ENCODE results near the gene KLHL26.

KLHL26 gene

GRCh38 chr19:18608805-18609716 lies 27.8 kb upstream of the KLHL26 start:
- Histone ChIP-seq H4K20me1 (ENCODE audit: insufficient read depth, low read length) (peaks cover 2% of the 10 kb centered on the region; the same call in 1 of the 2 replicates), H3K79me2 (ENCODE audit: insufficient read depth, low read length) (no peaks in the 10 kb centered on the region), H3K4me2 (ENCODE audit: insufficient read depth, low read length) (no peak overlapping the region), H3K4me3 (ENCODE audit: low read depth in 1 of 2, low read length in 2 of 2) (no peak overlapping the region), H3K9me3 (ENCODE audit: insufficient read depth, low read length, severe bottlenecking) (no peaks in the 10 kb centered on the region), H3K27ac (ENCODE audit: low read length) (no peak overlapping the region), H3K4me1 (ENCODE audit: insufficient read depth, low read length) (peaks cover 12% of the 10 kb centered on the region), H2AFZ (ENCODE audit: low read depth, low read length) (no peak overlapping the region), H3K9ac (ENCODE audit: low read depth, low read length) (no peak overlapping the region), H3K36me3 (ENCODE audit: insufficient read depth, low read length) (no peaks in the 10 kb centered on the region), H3K27me3 (ENCODE audit: insufficient read depth, low read length, poor library complexity) (peaks cover 35% of the 10 kb centered on the region)
- DNase-seq = no peak
- TF ChIP-seq CTCF (IDR thresholded peaks at IDR 0.05; ENCODE audit: borderline replicate concordance, extremely low read depth, low read length, poor library complexity, severe bottlenecking) (no peak), EZH2 (IDR thresholded peaks at IDR 0.05; ENCODE audit: borderline replicate concordance, low read depth, low read length, severe bottlenecking) (no peak)
- no peak for ATAC-seq (ENCODE audit: insufficient read depth, low read depth)

GRCh38 chr19:18609717-18610051 lies 27.1 kb upstream of the KLHL26 start:
- Histone ChIP-seq H3K4me3 (ENCODE audit: low read depth in 1 of 2, low read length in 2 of 2) (no peak overlapping the region), H3K9ac (ENCODE audit: low read depth, low read length) (no peak overlapping the region), H4K20me1 (ENCODE audit: insufficient read depth, low read length) (peaks cover 2% of the 10 kb centered on the region; the same call in 1 of the 2 replicates), H2AFZ (ENCODE audit: low read depth, low read length) (no peak overlapping the region), H3K4me2 (ENCODE audit: insufficient read depth, low read length) (no peak overlapping the region), H3K9me3 (ENCODE audit: insufficient read depth, low read length, severe bottlenecking) (no peaks in the 10 kb centered on the region), H3K79me2 (ENCODE audit: insufficient read depth, low read length) (no peaks in the 10 kb centered on the region), H3K27ac (ENCODE audit: low read length) (no peak overlapping the region), H3K36me3 (ENCODE audit: insufficient read depth, low read length) (no peaks in the 10 kb centered on the region), H3K4me1 (ENCODE audit: insufficient read depth, low read length) (peaks cover 12% of the 10 kb centered on the region), H3K27me3 (ENCODE audit: insufficient read depth, low read length, poor library complexity) (peaks cover 35% of the 10 kb centered on the region)
- TF ChIP-seq EZH2 (IDR thresholded peaks at IDR 0.05; ENCODE audit: borderline replicate concordance, low read depth, low read length, severe bottlenecking) (no peak), CTCF (IDR thresholded peaks at IDR 0.05; ENCODE audit: borderline replicate concordance, extremely low read depth, low read length, poor library complexity, severe bottlenecking) (no peak)
- ATAC-seq (ENCODE audit: insufficient read depth, low read depth) = no peak
- DNase-seq = no peak

GRCh38 chr19:18610245-18610555 lies 26.6 kb upstream of the KLHL26 start:
- Histone ChIP-seq H3K4me1 (ENCODE audit: insufficient read depth, low read length) (peaks cover 12% of the 10 kb centered on the region), H4K20me1 (ENCODE audit: insufficient read depth, low read length) (peaks cover 2% of the 10 kb centered on the region; the same call in 1 of the 2 replicates), H2AFZ (ENCODE audit: low read depth, low read length) (no peak overlapping the region), H3K4me2 (ENCODE audit: insufficient read depth, low read length) (no peak overlapping the region), H3K27ac (ENCODE audit: low read length) (no peak overlapping the region), H3K79me2 (ENCODE audit: insufficient read depth, low read length) (no peaks in the 10 kb centered on the region), H3K36me3 (ENCODE audit: insufficient read depth, low read length) (no peaks in the 10 kb centered on the region), H3K9ac (ENCODE audit: low read depth, low read length) (no peak overlapping the region), H3K4me3 (ENCODE audit: low read depth in 1 of 2, low read length in 2 of 2) (no peak overlapping the region), H3K9me3 (ENCODE audit: insufficient read depth, low read length, severe bottlenecking) (no peaks in the 10 kb centered on the region), H3K27me3 (ENCODE audit: insufficient read depth, low read length, poor library complexity) (peaks cover 35% of the 10 kb centered on the region)
- no peak for ATAC-seq (ENCODE audit: insufficient read depth, low read depth)
- DNase-seq = no peak
- TF ChIP-seq EZH2 (IDR thresholded peaks at IDR 0.05; ENCODE audit: borderline replicate concordance, low read depth, low read length, severe bottlenecking) (no peak), CTCF (IDR thresholded peaks at IDR 0.05; ENCODE audit: borderline replicate concordance, extremely low read depth, low read length, poor library complexity, severe bottlenecking) (no peak)

All from DND-41 (cell line).